ENCODE data around the gene HTR1E. TPM values are rescaled to one million over a fixed set of nuclear protein-coding genes. Genes with fewer than 3 reads are reported as not detected.

Gene HTR1E
- total RNA-seq, 1 donor from 2014 or later, result not detected

- H3K9me3 Mint-ChIP-seq (ENCODE audit: unreplicated experiment), result no peaks in the 10 kb centered on the region
- H3K4me3 Mint-ChIP-seq (ENCODE audit: unreplicated experiment), result no peak overlapping the region
- no peaks in the 10 kb centered on the region for H3K36me3 Mint-ChIP-seq (ENCODE audit: low read depth, unreplicated experiment)
- DNase-seq (ENCODE audit: low spot score), result no peak
- H3K27ac Mint-ChIP-seq (ENCODE audit: unreplicated experiment), result no peak overlapping the region
- no peak for TF ChIP-seq CTCF (IDR thresholded peaks at IDR 0.05; ENCODE audit: unreplicated experiment)
- no peaks in the 10 kb centered on the region for H3K4me1 Mint-ChIP-seq (ENCODE audit: unreplicated experiment)
- peaks cover 3% of the 10 kb centered on the region for H3K27me3 Mint-ChIP-seq (ENCODE audit: unreplicated experiment)
These were observed 79.4 kb downstream of the HTR1E start for GRCh38 chr6:87016772-87017171.

GRCh38 chr6:87027021-87027420 lies 89.7 kb downstream of the HTR1E start:
- no peak overlapping the region for H3K27ac Mint-ChIP-seq (ENCODE audit: unreplicated experiment)
- no peaks in the 10 kb centered on the region for H3K4me1 Mint-ChIP-seq (ENCODE audit: unreplicated experiment)
- no peaks in the 10 kb centered on the region for H3K9me3 Mint-ChIP-seq (ENCODE audit: unreplicated experiment)
- TF ChIP-seq CTCF (IDR thresholded peaks at IDR 0.05; ENCODE audit: unreplicated experiment), result no peak
- no peak overlapping the region for H3K4me3 Mint-ChIP-seq (ENCODE audit: unreplicated experiment)
- no peak for DNase-seq (ENCODE audit: low spot score)
- peaks cover 3% of the 10 kb centered on the region for H3K27me3 Mint-ChIP-seq (ENCODE audit: unreplicated experiment)
- H3K36me3 Mint-ChIP-seq (ENCODE audit: low read depth, unreplicated experiment), result no peaks in the 10 kb centered on the region

- no peaks in the 10 kb centered on the region for H3K4me1 Mint-ChIP-seq (ENCODE audit: unreplicated experiment)
- H3K9me3 Mint-ChIP-seq (ENCODE audit: unreplicated experiment), result no peaks in the 10 kb centered on the region
- peaks cover 3% of the 10 kb centered on the region for H3K27me3 Mint-ChIP-seq (ENCODE audit: unreplicated experiment)
- TF ChIP-seq CTCF (IDR thresholded peaks at IDR 0.05; ENCODE audit: unreplicated experiment), result peak; percentile 81
- H3K4me3 Mint-ChIP-seq (ENCODE audit: unreplicated experiment), result no peak overlapping the region
- H3K36me3 Mint-ChIP-seq (ENCODE audit: low read depth, unreplicated experiment), result no peaks in the 10 kb centered on the region
- H3K27ac Mint-ChIP-seq (ENCODE audit: unreplicated experiment), result no peak overlapping the region
- no peak for DNase-seq (ENCODE audit: low spot score)
These were observed 92.5 kb downstream of the HTR1E start for GRCh38 chr6:87029711-87030314.

- Mint-ChIP-seq H3K9me3 (ENCODE audit: unreplicated experiment) (no peaks in the 10 kb centered on the region), H3K36me3 (ENCODE audit: low read depth, unreplicated experiment) (no peaks in the 10 kb centered on the region), H3K27ac (ENCODE audit: unreplicated experiment) (no peak overlapping the region), H3K27me3 (ENCODE audit: unreplicated experiment) (no peaks in the 10 kb centered on the region), H3K4me3 (ENCODE audit: unreplicated experiment) (no peak overlapping the region), H3K4me1 (ENCODE audit: unreplicated experiment) (no peaks in the 10 kb centered on the region)
- no peak for TF ChIP-seq CTCF (IDR thresholded peaks at IDR 0.05; ENCODE audit: unreplicated experiment)
- DNase-seq (ENCODE audit: low spot score), result no peak
These were observed 103.4 kb downstream of the HTR1E start for GRCh38 chr6:87040729-87041128.

- no peaks in the 10 kb centered on the region for H3K9me3 Mint-ChIP-seq (ENCODE audit: unreplicated experiment)
- no peaks in the 10 kb centered on the region for H3K36me3 Mint-ChIP-seq (ENCODE audit: low read depth, unreplicated experiment)
- no peaks in the 10 kb centered on the region for H3K27me3 Mint-ChIP-seq (ENCODE audit: unreplicated experiment)
- no peak for TF ChIP-seq CTCF (IDR thresholded peaks at IDR 0.05; ENCODE audit: unreplicated experiment)
- no peak for DNase-seq (ENCODE audit: low spot score)
- H3K4me3 Mint-ChIP-seq (ENCODE audit: unreplicated experiment), result no peak overlapping the region
- no peak overlapping the region for H3K27ac Mint-ChIP-seq (ENCODE audit: unreplicated experiment)
- H3K4me1 Mint-ChIP-seq (ENCODE audit: unreplicated experiment), result no peaks in the 10 kb centered on the region
These were observed 108.3 kb downstream of the HTR1E start for GRCh38 chr6:87045521-87046075.

Data from endothelial cell (in vitro differentiated cells).